NCI-H128 (cell line): Measurements from ENCODE around the gene MAT1A.

Experiments used
- DNase-seq: peaks from one replicate; lab custom pipeline; 2025; ENCODE audit not compliant: unreplicated experiment; lab: John Stamatoyannopoulos, UW

MAT1A gene

DNA sequence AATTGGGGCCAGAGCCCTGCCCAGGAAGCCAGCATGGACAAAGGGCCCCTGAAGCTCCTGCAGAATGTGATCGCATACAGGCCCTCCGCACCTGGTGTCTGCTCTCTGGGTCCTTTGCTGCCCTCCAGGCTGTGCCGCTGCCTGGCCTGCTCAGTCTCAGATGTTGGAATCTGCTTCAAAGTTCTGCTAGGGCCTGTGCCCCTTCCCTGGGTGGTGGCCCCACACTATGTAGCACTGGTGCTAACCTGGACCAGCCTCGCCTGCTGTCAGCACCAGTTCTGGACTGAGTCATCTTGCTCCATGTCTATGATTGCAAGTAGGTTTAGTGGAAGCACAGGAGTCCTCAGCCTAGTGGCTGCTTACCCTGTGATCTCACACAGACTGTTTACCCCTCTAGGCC lies 6.3 kb downstream of the MAT1A start:
- DNase-seq: no peak

DNA sequence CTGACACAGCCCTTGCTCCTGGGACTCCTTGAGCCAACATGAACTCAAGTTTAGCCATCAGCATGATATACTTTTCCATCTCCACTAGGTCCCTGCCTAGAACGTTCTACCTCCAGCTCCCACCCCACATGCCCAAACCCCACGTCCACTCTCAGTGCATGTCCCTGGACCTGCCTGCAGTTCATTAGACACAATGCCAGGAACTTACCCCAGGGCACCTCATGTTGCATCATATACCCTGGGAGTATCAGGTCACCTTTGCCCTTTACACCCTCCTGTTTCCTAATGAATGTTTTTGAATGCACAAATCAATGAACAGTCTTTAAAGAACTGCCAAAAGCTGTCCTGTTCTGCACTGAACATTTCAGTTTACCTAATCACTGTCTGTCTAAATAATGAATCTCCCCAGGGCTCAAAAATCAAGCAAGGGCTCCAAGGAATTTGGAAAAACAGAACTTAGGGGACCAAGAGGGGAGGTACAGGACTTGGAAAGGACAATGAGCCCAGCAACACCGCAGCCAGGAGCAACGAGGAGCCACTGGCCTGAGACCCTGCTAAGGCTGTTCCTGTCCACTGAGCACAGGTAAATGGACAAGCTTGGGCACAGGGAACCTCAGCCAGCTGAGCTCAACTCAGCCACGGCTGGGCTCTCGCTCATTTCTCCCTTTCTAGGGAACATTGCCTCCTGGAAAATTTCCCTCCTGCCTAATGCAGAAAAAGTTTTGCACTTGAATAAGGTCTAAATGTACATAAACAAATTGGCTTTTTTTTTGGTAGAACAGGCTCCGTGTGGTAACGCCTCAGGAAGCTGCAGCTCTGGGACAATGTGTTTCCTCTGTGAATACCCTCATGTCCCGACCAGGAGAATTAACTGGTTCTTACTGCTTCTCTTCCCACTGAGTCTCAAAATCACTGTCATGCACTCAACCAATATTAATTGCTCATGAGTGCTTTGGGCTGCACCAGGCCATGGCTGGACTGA lies 7.4 kb downstream of the MAT1A start:
- DNase-seq: no peak

DNA sequence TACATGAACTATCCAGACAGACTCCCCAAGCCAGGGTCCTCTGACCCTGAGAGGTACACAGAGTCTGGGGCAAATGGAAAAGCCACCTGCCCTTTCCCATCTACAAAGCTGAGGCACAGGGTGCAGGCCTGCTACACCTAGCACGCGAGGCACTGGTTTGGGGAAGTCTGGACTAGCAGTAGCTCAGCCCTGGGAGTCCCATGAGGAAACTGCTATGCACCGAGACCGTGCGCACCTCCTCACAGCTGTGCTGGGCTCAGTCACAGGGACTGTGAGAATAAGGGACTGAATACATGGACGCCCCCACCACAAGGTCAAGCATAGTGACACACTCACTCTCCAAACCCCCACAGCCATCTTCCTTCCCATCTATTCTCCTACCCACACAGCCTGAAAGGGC lies 8.2 kb downstream of the MAT1A start:
- no peak for DNase-seq

DNA sequence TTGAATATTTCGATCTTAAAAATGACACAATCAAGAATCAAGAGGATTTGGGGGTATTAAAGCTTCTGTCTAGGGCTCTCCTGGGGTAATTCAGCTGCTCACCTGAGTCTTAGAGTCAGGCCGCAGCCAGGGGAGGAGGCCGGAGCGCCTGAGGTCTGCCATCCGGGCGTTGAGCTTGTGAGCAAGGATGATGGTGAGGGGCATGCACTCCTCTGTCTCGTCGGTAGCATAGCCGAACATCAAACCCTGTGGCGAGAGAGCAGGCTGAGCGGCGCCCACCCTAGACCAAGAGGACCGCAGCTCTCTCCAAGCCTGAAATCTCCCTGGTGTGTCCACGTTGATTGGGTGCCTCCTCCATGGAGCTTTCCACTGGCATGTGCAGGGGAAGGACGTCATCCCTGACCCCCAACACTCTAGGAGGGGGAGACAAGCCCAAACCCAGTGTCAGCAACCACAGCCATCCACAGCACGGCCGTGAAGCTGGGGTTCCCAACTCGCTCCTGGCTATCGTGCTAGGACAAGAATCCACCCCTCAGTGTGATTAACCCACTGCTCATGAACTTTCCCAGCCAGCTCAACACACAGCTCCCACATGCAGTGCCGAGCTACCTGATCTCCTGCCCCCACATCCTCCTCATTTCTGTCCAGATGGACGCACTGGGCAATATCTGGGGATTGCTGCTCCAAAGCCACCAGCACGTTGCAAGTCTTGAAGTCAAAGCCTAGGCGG lies 9.2 kb downstream of the MAT1A start:
- no peak for DNase-seq

DNA sequence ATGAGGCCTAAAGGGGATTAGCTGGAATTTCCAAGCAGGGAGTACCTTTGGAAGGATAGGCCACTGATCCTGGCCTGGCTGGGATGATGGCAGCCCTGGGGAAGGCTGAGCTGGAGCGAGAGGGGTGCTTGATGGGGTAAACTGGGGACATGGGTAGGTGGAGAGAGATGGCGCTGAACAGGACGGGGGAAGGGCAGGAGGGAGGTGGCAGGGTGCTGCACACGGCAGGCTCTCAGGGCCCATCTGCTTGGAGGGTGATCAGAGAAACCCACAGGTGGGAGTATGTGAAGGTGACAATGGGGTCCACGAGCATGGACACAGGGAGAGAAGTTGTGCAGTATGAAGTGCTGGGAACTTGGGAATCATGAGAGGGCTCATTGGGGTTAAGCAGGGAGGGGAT lies 10.3 kb downstream of the MAT1A start:
- DNase-seq: no peak

DNA sequence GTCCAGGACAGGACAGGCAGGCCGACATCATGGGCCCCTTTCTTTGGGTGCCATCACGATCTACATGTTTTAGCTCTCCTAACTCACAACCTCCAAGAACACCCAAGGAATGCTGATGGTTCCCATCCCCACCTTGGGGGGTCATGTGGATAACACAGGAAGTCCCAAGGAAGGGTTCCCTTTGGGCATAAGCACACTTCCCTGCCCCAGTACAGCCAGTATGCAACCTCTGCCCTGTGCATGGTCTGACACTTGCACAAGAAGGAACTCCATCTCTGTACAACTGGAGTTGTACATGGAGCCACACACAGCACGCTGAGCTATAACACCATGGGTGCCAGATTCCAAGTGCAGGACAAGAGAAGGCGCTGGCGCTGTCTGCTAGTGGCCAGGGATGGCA lies 11.0 kb downstream of the MAT1A start:
- no peak for DNase-seq

DNA sequence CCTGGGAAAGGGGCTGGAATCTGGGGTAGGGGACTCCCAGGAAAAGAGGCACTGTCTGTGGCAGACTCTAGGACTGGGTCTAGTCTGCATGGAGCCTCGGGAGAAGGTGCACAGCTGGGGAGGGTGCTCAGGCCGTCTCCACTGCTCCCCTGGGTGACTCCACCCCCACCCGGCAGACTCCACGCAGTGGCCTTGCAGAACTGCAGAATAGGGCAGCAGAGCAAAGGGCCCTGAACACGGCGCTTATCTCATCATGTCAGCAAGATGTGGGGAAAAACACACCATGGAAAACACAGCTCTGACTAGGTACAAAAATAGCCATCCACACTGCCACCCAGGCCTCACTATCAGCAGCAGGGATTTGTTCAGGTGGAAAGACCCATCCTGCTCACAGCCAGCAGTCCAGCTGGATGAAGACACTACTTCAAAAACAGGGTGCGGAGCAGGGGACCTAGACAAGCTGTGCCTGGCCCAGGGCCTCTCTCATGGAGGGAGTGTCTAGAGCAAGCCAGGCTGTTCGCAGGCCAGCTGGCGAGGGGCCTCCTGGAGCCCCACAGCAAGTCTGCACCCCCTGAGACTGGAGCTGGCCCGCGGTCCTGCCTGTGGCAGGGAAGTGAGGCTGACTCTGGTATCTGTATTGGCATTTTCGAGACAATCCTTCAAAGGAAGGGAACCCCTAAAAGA lies 11.7 kb downstream of the MAT1A start:
- no peak for DNase-seq

DNA sequence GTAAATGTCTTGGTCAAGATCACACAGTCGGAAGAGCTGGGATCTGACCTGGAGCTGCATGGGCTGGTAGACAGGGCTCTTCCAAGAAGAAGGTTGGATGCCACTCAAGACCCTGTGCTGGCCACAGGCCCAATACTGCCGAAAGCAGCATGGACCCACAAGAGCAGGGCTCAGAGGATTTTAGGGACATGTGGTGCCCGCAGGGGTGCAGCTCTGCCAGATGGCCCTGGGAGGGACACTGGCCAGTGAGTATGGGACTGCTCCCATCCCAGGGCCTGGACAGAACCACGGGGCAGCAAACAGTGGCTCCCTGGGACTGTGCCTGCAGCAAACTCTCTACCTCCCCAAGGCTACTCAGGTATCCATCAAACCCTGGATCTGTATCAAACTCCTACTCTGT lies 12.4 kb downstream of the MAT1A start:
- no peak for DNase-seq

DNA sequence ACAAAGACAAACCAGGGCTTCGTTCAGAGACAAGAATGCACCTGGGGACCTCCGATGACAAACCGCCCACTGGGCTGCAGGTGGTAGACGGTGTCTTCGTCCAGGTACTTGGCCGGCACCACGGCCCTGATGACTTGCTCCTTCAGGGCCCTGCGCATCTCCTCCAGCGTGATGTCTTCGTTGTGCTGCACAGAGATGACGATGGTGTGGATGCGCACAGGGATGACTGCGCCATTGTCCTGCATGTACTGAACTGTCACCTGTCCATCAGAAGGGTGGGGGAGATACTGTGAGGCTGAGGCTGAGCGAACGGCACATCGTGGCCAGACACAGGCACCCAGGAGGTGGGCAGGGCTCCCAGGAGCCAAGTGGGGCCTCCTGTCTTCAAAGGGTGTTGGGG lies 13.1 kb downstream of the MAT1A start:
- DNase-seq: no peak

DNA sequence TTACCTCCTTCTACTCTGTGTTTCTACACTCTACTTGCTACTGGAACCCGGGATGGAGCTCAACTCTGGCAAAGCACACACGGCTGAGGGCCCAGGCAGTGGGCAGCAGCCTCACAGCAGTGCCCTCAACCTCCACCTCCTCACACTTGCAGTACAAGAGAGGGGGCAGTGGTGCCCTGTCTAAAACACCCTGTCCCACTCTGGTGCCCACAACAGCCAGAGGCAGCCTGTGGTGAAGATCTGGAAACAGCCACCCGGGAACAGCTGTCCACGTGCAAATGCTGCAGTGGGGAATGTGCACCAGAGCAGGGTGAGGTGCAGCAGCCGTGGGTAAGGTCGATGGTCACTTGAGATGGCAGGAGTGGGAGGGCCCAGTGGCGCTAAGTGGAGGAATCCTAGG lies 13.7 kb downstream of the MAT1A start:
- DNase-seq: no peak

DNA sequence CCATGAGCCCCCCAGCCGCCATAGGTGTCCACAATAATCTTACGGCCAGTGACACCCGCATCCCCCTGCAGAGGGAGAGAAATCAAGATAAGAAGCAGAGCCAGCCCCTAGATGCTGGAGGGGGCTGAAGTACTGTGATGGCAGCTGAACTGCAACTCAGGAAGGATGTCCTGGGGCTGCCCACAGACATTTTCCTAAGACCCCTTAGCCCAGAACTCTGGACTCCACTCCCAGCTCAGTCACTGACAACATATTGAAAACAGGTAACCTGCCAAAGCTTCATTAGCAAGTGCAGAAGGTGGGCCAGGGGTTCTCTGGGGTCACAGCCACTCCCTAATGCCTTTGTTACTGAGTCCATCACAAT lies 14.3 kb downstream of the MAT1A start:
- DNase-seq: no peak

DNA sequence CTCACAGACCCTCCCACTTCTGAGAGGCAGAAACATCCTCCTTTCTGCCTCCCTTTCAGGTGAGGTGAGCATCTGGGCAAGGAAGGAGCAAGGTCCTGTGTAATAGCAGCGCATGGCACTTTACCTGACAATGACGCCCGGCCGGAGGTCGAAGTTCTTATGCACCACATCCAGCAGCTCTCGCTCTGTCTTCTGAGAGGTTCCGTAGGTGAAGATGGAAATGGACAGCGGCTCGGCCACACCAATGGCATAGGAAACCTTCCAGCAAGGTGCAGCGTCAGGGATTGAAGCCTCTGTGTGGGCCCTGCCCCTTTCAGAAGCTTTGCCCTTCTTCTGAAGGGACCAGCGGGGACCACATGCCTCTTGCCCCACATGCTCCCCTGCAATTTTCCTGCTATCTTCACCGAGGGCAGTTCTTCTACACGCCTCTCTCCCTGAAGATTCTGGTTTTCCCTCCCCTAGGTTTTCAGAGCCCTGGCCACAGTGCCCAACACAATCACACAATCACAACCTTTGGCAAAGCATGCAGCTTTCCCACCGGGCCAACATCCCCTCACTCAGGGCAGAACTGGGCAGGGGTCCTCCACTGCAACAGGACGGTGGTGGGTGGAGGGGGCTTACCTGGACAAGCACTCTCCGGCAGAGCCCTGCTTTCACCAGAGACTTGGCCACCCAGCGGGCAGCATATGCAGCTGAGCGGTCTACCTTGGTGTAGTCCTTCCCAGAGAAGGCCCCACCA lies 14.9 kb downstream of the MAT1A start:
- no peak for DNase-seq

DNA sequence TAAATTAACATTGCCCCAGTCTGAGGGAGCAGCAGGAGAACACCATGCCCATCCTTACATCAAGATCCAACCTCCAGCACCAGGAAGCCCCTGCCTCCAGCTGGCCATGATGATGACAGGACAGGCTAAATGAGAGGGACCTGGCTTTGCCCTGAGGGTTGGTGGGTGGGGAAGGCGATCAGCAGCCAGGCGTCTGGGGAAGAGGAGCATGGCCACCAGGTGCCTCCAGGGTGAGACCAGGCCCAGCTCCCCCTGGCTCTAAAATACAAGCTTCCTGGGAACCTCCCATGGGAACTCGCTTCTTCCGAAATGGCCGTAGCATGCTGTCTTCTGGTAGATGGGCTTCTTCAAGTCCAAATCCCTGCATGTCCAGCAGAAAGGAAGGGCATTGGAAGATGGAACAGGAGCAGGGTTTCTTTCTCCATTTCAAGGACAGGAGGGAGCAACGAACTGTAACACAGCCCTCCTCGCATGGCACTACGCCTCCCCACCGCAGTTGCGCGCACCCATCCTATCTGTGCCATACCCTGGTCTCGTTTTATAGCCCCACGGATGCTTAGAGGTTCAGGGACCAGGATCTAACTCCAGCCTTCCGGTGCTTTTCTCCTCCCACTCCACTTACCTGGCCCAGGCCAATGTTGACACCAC lies 15.8 kb downstream of the MAT1A start:
- no peak for DNase-seq

DNA sequence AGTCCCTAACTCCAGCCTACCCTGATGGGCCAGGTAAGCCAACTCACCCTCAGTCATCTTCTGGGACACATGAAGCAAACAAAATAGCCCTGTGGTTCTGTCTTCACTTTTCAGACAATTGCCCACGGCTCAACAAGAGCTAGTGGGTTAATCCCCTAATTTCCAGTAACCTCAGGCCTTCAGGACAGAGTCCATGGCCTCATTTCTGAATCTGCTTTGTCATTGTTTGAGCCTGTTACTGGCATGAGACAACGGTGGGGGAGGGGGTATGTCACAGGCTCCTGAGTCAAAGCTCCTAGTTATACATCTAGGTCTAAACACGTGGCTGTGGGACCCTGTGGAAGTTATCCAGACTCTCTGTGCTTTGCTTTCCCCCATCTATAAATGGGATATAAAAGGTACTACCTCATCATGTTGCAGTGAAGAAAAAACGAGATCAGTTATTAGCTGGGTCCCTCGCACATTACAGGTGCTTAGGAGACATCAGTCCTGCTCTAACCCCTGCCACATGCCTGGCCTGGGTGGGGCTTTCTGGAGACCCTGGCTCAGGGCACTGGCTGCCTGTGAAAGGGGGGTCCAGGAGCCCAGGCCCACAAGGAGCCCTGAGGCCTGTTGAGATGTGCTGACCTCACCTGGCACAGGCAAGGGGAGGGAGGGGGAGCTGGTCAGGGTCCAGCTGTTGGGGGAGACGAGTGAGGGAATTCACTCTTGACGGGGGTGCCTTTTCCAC lies 16.5 kb downstream of the MAT1A start:
- DNase-seq: no peak

DNA sequence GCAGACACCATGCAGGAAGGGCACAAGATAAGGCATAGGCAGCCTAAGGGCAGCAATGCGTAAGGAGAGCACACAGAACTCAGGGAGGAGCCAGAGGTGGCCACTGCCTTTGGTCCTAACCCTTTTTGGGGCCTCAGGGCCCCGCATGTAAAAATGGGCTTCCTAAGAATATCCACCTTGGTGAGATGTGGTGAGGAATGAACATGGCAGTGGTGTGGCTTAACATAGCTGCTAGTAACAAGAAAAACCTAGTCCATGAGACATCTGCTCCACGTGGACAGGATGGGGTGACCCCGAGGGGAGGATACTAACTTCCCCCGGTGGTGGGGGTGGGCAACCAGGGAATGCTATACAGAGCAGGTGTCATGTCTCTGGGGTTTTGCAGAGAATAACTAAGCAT lies 18.0 kb downstream of the MAT1A start:
- no peak for DNase-seq

DNA sequence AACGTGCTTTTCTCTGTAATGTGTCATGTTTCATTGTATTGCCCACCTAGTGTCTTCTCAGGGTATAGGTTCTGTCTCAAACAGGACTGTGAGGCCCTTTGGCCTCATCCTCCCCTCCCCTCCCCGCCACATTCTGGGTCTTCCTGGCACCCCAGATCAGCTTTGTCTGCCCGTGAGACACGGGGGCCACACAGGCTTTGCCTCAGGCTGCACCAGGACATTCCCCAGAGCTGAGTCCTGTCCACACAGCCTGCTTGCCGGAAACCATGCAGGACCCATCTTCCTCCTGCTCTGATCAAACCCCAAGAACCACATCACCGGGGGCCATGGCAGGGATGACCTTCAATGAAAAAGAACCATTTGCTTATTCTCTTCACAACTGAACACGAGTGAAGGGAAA lies 18.6 kb downstream of the MAT1A start:
- no peak for DNase-seq

DNA sequence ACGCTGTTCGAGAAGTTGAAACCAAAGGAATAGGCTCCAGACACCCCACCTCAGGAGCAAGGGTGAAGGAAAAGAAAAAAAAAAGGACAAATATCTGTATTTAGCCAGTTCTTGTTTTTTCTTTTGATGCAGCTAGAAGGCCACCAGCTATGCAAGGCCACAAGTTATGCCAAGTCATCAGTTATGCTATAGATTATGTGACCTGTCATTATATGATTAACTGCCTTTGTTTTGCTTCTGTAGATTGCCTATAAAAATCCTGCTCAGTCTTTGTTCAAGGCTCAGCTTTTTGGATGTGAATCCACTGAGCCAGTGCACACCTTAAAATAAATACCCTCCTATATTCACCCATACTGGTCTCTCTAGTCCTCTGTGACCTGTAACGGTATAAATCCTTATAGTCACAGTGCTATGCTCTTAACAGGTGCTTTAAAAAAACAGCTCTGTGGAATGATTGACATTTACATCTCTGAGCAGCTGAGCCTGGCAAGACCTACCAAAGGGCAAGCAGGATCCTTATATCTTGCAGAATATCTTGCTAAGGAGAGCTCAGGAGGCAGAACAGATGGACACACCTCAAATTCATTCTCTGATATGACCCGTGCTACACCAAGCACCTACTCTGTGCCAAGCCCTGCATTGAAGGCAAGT lies 20.4 kb downstream of the MAT1A start:
- no peak for DNase-seq

DNA sequence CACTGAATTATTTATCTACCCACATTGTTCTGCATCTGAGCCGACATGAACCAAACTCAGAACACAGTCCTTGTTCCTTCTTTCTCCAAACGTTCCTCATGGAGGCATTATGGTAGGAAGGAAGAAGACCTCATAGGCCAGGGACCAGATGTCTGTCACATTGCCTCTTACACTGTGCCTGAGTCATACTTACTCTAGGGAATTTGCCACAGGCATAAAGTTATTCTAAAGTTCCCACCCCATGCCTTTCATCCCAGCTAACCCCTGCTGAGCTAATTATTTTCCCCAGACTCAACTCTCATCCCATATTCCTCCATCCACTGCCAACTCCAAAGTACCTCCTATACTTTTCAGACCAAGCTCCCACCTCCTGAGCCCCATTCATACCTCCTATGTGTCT lies 21.2 kb downstream of the MAT1A start:
- no peak for DNase-seq

DNA sequence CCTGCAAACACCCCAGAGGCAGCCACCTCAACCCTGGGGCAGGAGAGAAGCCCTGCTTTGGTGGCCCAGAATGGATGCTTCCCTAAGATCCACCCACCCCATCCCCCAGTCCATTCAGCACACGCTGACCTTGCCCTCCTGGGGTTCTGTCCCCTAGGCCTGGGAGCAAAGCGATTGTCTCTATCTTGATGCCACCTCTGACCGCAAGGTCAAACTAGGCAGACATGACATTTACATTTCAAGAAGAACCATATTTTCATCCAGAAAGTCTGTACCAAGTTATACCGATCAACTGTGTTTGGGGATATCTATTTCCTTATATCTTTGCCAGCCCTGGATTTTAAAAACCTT lies 23.0 kb downstream of the MAT1A start:
- DNase-seq: no peak
